Stimulated activated memory B cell treated with anti-CD40 and anti-IgM and Interleukin-4, amounts not matched to agents 10 μg/mL and 1 μg/mL and 100 μg/mL, for 72 hours (primary cell): ENCODE data around the gene TRERF1.

Experiments
- ATAC-seq: fragments of 150-1000 bp; cut with Tn5 transposase; 2 replicates; pipeline ENCODE4 v1.10.0; 2021
- H3K27ac Mint-ChIP-seq: one replicate; pipeline ENCODE4 v1.8.0; 2022; ENCODE audit warnings: mild to moderate bottlenecking, mixed read lengths
- H3K27me3 Mint-ChIP-seq: one replicate; pipeline ENCODE4 v1.8.0; 2022; ENCODE audit warnings: mixed read lengths
- H3K36me3 Mint-ChIP-seq: one replicate; pipeline ENCODE4 v1.8.0; 2022; ENCODE audit warnings: mixed read lengths
- H3K4me1 Mint-ChIP-seq: one replicate; pipeline ENCODE4 v1.8.0; 2022; ENCODE audit warnings: mixed read lengths
- H3K4me3 Mint-ChIP-seq: one replicate; pipeline ENCODE4 v1.8.0; 2022; ENCODE audit warnings: mild to moderate bottlenecking, moderate library complexity, mixed read lengths
- H3K9me3 Mint-ChIP-seq: one replicate; pipeline ENCODE4 v1.8.0; 2022; ENCODE audit warnings: mixed read lengths

The TRERF1 gene

GRCh38 chr6:42295677-42296076 lies 156.0 kb downstream of the TRERF1 start:
- H3K27me3 Mint-ChIP-seq, result no peaks in the 10 kb centered on the region
- no peak overlapping the region for H3K4me3 Mint-ChIP-seq
- H3K36me3 Mint-ChIP-seq, result peaks cover 20% of the 10 kb centered on the region
- ATAC-seq, result no peak
- H3K27ac Mint-ChIP-seq, result no peak overlapping the region
- peaks cover 5% of the 10 kb centered on the region for H3K4me1 Mint-ChIP-seq
- no peaks in the 10 kb centered on the region for H3K9me3 Mint-ChIP-seq

GRCh38 chr6:42295181-42295580 lies 156.5 kb downstream of the TRERF1 start:
- H3K9me3 Mint-ChIP-seq, result no peaks in the 10 kb centered on the region
- no peak overlapping the region for H3K4me3 Mint-ChIP-seq
- ATAC-seq, result no peak
- H3K4me1 Mint-ChIP-seq, result peaks cover 5% of the 10 kb centered on the region
- peaks cover 20% of the 10 kb centered on the region for H3K36me3 Mint-ChIP-seq
- H3K27me3 Mint-ChIP-seq, result no peaks in the 10 kb centered on the region
- H3K27ac Mint-ChIP-seq, result no peak overlapping the region

GRCh38 chr6:42294759-42295158 lies 157.0 kb downstream of the TRERF1 start:
- peaks cover 5% of the 10 kb centered on the region for H3K4me1 Mint-ChIP-seq
- H3K27me3 Mint-ChIP-seq, result no peaks in the 10 kb centered on the region
- H3K4me3 Mint-ChIP-seq, result no peak overlapping the region
- peaks cover 19% of the 10 kb centered on the region for H3K36me3 Mint-ChIP-seq
- H3K27ac Mint-ChIP-seq, result no peak overlapping the region
- ATAC-seq, result no peak
- H3K9me3 Mint-ChIP-seq, result no peaks in the 10 kb centered on the region

GRCh38 chr6:42293386-42293977 lies 158.2 kb downstream of the TRERF1 start:
- no peak overlapping the region for H3K4me3 Mint-ChIP-seq
- H3K36me3 Mint-ChIP-seq, result peaks cover 17% of the 10 kb centered on the region
- no peak overlapping the region for H3K27ac Mint-ChIP-seq
- no peaks in the 10 kb centered on the region for H3K27me3 Mint-ChIP-seq
- ATAC-seq, result no peak
- H3K9me3 Mint-ChIP-seq, result no peaks in the 10 kb centered on the region
- peaks cover 5% of the 10 kb centered on the region for H3K4me1 Mint-ChIP-seq

- Mint-ChIP-seq H3K27ac (no peak overlapping the region), H3K27me3 (no peaks in the 10 kb centered on the region), H3K4me1 (peaks cover 14% of the 10 kb centered on the region), H3K9me3 (no peaks in the 10 kb centered on the region), H3K36me3 (peaks cover 23% of the 10 kb centered on the region), H3K4me3 (no peak overlapping the region)
- ATAC-seq, result no peak
Observed at GRCh38 chr6:42292004-42292740, 159.6 kb downstream of the TRERF1 start.

- H3K27ac Mint-ChIP-seq, result no peak overlapping the region
- no peak for ATAC-seq
Observed at GRCh38 chr6:42287756-42288155, 164.0 kb downstream of the TRERF1 start.

GRCh38 chr6:42281570-42281969 lies 170.2 kb downstream of the TRERF1 start:
- H3K36me3 Mint-ChIP-seq, result no peaks in the 10 kb centered on the region
- no peak for ATAC-seq
- no peak overlapping the region for H3K27ac Mint-ChIP-seq
- H3K9me3 Mint-ChIP-seq, result peaks cover 3% of the 10 kb centered on the region
- peaks cover 19% of the 10 kb centered on the region for H3K4me1 Mint-ChIP-seq
- H3K27me3 Mint-ChIP-seq, result no peaks in the 10 kb centered on the region
- H3K4me3 Mint-ChIP-seq, result no peak overlapping the region

More at GRCh38 chr6:42287756-42288155, 164.0 kb downstream of the TRERF1 start:
- H3K9me3 Mint-ChIP-seq, result no peaks in the 10 kb centered on the region
- no peak overlapping the region for H3K4me3 Mint-ChIP-seq
- peaks cover 9% of the 10 kb centered on the region for H3K4me1 Mint-ChIP-seq
- no peaks in the 10 kb centered on the region for H3K27me3 Mint-ChIP-seq
- peaks cover 12% of the 10 kb centered on the region for H3K36me3 Mint-ChIP-seq

- Mint-ChIP-seq H3K9me3 (peaks cover 3% of the 10 kb centered on the region), H3K4me1 (peaks cover 19% of the 10 kb centered on the region), H3K36me3 (no peaks in the 10 kb centered on the region), H3K4me3 (no peak overlapping the region), H3K27me3 (no peaks in the 10 kb centered on the region), H3K27ac (no peak overlapping the region)
- no peak for ATAC-seq
Observed at GRCh38 chr6:42280966-42281533, 170.7 kb downstream of the TRERF1 start.

GRCh38 chr6:42279966-42280629 lies 171.6 kb downstream of the TRERF1 start:
- Mint-ChIP-seq H3K4me1 (peaks cover 19% of the 10 kb centered on the region), H3K36me3 (no peaks in the 10 kb centered on the region), H3K27me3 (no peaks in the 10 kb centered on the region), H3K4me3 (no peak overlapping the region), H3K27ac (peak overlapping the region; percentile 74), H3K9me3 (peaks cover 3% of the 10 kb centered on the region)
- ATAC-seq, result no peak

- H3K27ac Mint-ChIP-seq, result peak overlapping the region; percentile 74
- peaks cover 19% of the 10 kb centered on the region for H3K4me1 Mint-ChIP-seq
- ATAC-seq, result peak; percentile 76
- H3K27me3 Mint-ChIP-seq, result no peaks in the 10 kb centered on the region
- peaks cover 3% of the 10 kb centered on the region for H3K9me3 Mint-ChIP-seq
- no peaks in the 10 kb centered on the region for H3K36me3 Mint-ChIP-seq
- H3K4me3 Mint-ChIP-seq, result no peak overlapping the region
Observed at GRCh38 chr6:42279144-42279781, 172.5 kb downstream of the TRERF1 start.

- Mint-ChIP-seq H3K9me3 (peaks cover 3% of the 10 kb centered on the region), H3K4me3 (no peak overlapping the region), H3K36me3 (no peaks in the 10 kb centered on the region), H3K27me3 (no peaks in the 10 kb centered on the region), H3K27ac (peak overlapping the region; percentile 74), H3K4me1 (peaks cover 19% of the 10 kb centered on the region)
- no peak for ATAC-seq
Observed at GRCh38 chr6:42278131-42278853, 173.4 kb downstream of the TRERF1 start.

GRCh38 chr6:42276034-42276890 lies 175.5 kb downstream of the TRERF1 start:
- H3K36me3 Mint-ChIP-seq, result no peaks in the 10 kb centered on the region
- no peaks in the 10 kb centered on the region for H3K9me3 Mint-ChIP-seq
- no peak overlapping the region for H3K4me3 Mint-ChIP-seq
- H3K27ac Mint-ChIP-seq, result no peak overlapping the region
- peaks cover 14% of the 10 kb centered on the region for H3K4me1 Mint-ChIP-seq
- ATAC-seq, result no peak
- no peaks in the 10 kb centered on the region for H3K27me3 Mint-ChIP-seq

- Mint-ChIP-seq H3K4me3 (no peak overlapping the region), H3K27me3 (no peaks in the 10 kb centered on the region), H3K27ac (no peak overlapping the region), H3K4me1 (peaks cover 12% of the 10 kb centered on the region), H3K36me3 (no peaks in the 10 kb centered on the region), H3K9me3 (no peaks in the 10 kb centered on the region)
- ATAC-seq, result no peak
Observed at GRCh38 chr6:42275376-42276033, 176.2 kb downstream of the TRERF1 start.
